PC-3 (cell line): ENCODE data around the gene INPP5K. TPM values are rescaled to one million over a fixed set of nuclear protein-coding genes. Genes with fewer than 3 reads are reported as not detected.
A peak's percentile ranks its signal among the peaks of the same experiment; 100 is the strongest.

ENCODE experiments used
- ATAC-seq: fragments of 200-7000 bp; cut with Tn5 transposase; 2 replicates; pipeline ENCODE4 v1.9.1; 2020; ENCODE audit warnings: mild to moderate bottlenecking, moderate library complexity
- BruUV-seq: library from RNA; stranded (reverse); fragments of 400-500 nt; replicated peaks from 2 replicates; lab custom pipeline; 2021; lab: Mats Ljungman, UMichigan
- CTCF ChIA-PET: fragments of 300-600 bp; sonication (Branson Sonifier 250); formaldehyde crosslinking; loops from one replicate; lab custom pipeline; 2022; ENCODE audit warnings: antibody characterized with exemption; lab: Charles Lee
- POLR2A ChIA-PET: fragments of 300-600 bp; sonication (Branson Sonifier 250); formaldehyde crosslinking; loops from one replicate; lab custom pipeline; 2022; ENCODE audit warnings: antibody characterized with exemption; ENCODE audit not compliant: unreplicated experiment; lab: Charles Lee
- DNase-seq: peaks from one replicate; pipeline ENCODE4 v3.0.0-alpha.2; 2015
- H2AFZ ChIP-seq: fragments of 300-600 bp; sonication (generic); 2 replicates; pipeline ENCODE4 v1.6.0; 2016; ENCODE audit warnings: antibody characterized with exemption, low read length
- H3F3A ChIP-seq: fragments of 300-600 bp; sonication (generic); one replicate; pipeline ENCODE4 v1.6.0; 2017; ENCODE audit warnings: antibody characterized with exemption, low read length, control low read depth, mild to moderate bottlenecking; ENCODE audit not compliant: unreplicated experiment
- H3K27ac ChIP-seq: fragments of 300-600 bp; sonication (generic); 2 replicates; pipeline ENCODE4 v1.5.1; 2016; ENCODE audit warnings: mild to moderate bottlenecking, low read length
- H3K27me3 ChIP-seq: fragments of 300-600 bp; sonication (generic); 2 replicates; pipeline ENCODE4 v1.6.1; 2016; ENCODE audit warnings: low read length, mixed read lengths
- H3K36me3 ChIP-seq: fragments of 300-600 bp; sonication (generic); 2 replicates; pipeline ENCODE4 v1.6.1; 2016; ENCODE audit warnings: low read depth, mixed run types, low read length, mixed read lengths
- H3K4me1 ChIP-seq: fragments of 300-600 bp; sonication (generic); 2 replicates; pipeline ENCODE4 v1.5.1; 2016; ENCODE audit warnings: low read length; ENCODE audit not compliant: insufficient read depth
- H3K4me2 ChIP-seq: fragments of 300-600 bp; sonication (generic); 2 replicates; pipeline ENCODE4 v1.6.0; 2016; ENCODE audit warnings: low read length
- H3K4me3 ChIP-seq: fragments of 300-600 bp; sonication (generic); 2 replicates; pipeline ENCODE4 v1.5.1; 2016; ENCODE audit warnings: mild to moderate bottlenecking, low read length, mixed read lengths
- H3K79me2 ChIP-seq: fragments of 300-600 bp; sonication (generic); 2 replicates; pipeline ENCODE4 v1.6.1; 2017; ENCODE audit warnings: low read length, mixed read lengths
- H3K9ac ChIP-seq: fragments of 300-600 bp; sonication (generic); 2 replicates; pipeline ENCODE4 v1.6.0; 2016; ENCODE audit warnings: mild to moderate bottlenecking, low read length
- H3K9me2 ChIP-seq: fragments of 300-600 bp; sonication (generic); replicated peaks from 2 replicates; pipeline ENCODE4 v1.6.1; 2016; ENCODE audit warnings: mixed run types, low read length, mixed read lengths
- H3K9me3 ChIP-seq: fragments of 300-600 bp; sonication (generic); 2 replicates; pipeline ENCODE4 v1.6.1; 2016; ENCODE audit warnings: low read length, mixed read lengths
- H4K20me1 ChIP-seq: fragments of 300-600 bp; sonication (generic); 2 replicates; pipeline ENCODE4 v1.6.1; 2016; ENCODE audit warnings: low read length, mixed read lengths
- EZH2 ChIP-seq: fragments of 300-600 bp; sonication (generic); IDR thresholded peaks from one replicate; pipeline ENCODE4 v1.6.1; 2017; ENCODE audit warnings: antibody characterized with exemption, mild to moderate bottlenecking, low read length; ENCODE audit not compliant: unreplicated experiment
- EZH2phosphoT487 ChIP-seq: fragments of 300-600 bp; sonication (generic); IDR thresholded peaks from 2 replicates; pipeline ENCODE4 v1.6.1; 2018; ENCODE audit warnings: mild to moderate bottlenecking, antibody characterized with exemption, low read length, borderline replicate concordance
- intact Hi-C: fragments of 100-400 bp; cut with micrococcal nuclease; formaldehyde crosslinking; loops from 2 replicates; pipeline ENCODE4 v1.9.0; 2023
- total RNA-seq: library from RNA; depleted of rRNA; stranded (reverse); fragments of >200 nt; gene quantifications from 2 replicates; pipeline ENCODE4 v1.2.3, GENCODE V29; 2014
- TF ChIP-seq, protein P1 (sequence below): fragments of 300-600 bp; sonication (generic); conservative IDR thresholded peaks from 2 replicates; pipeline ENCODE4 v1.5.1; 2017; ENCODE audit warnings: antibody characterized with exemption, low read depth, mild to moderate bottlenecking, low read length

The INPP5K gene
- total RNA-seq, 1 experiment from 2014 or later: 52.6 TPM

DNA sequence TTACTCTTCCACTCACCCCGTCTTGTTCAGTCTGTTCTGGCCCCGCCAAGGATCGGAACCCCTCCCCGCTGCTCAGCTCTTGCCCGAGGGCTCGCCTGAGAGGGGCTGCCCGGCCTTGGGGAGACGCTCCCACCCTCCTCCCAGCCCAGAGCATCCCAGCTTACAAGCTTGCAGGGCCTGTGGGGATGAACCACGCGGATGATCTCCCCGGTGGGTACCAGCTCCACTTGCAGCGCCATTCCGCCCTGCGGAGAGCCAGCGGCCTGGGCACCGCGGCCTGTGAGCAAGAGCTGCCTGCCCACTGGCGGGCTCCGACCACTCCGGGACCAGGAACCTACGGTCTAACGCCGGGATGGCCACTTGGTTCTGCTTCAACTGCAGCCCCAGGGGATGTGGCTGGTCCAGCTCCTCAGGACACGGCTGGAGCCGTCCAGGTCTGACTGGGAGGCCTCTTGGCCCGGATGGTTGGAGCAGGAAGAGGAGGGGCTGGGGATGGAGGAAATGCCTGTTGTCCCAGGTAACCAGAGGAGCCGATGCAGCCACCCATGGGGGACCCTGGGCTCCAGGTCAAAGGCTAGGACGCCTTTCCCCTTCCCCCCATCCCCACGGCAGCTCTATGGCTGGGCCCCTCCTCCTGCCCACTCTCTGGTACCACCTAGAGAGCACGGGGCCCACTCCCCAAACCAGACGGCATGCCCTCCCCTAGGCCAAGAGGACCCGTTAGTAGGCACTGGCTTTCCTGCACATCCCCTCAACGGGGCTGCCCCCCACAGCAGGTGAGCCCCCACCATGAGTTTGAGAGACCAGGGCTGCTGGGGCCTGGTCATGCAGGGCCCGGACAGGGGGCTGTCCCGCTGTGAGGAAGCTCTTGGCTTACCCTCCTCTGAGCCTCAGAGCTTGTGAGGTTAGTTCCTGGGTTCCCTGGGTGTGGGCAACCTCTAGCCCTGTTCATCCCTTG, 23.9 kb downstream of the INPP5K start, which contains the start of gene MYO1C:
MYO1C (minus strand) TSS at position 438 of the 958 bp plus-strand sequence; CDS start at position 239, 199 bp downstream.
- peak within 1 kb of the TSS; percentile 32 for H3K27ac ChIP-seq
- H3K9ac ChIP-seq: peak within 1 kb of the TSS; percentile 83
- H3K79me2 ChIP-seq: peaks cover 35% of the 10 kb centered on the region
- no peaks in the 10 kb centered on the region for H3K9me3 ChIP-seq
- H3F3A ChIP-seq: no peaks in the 10 kb centered on the region
- peak within 1 kb of the TSS; percentile 90 for H2AFZ ChIP-seq
- H3K27me3 ChIP-seq: no peaks in the 10 kb centered on the region
- no peaks in the 10 kb centered on the region for H4K20me1 ChIP-seq
- TF ChIP-seq, protein P1, sequence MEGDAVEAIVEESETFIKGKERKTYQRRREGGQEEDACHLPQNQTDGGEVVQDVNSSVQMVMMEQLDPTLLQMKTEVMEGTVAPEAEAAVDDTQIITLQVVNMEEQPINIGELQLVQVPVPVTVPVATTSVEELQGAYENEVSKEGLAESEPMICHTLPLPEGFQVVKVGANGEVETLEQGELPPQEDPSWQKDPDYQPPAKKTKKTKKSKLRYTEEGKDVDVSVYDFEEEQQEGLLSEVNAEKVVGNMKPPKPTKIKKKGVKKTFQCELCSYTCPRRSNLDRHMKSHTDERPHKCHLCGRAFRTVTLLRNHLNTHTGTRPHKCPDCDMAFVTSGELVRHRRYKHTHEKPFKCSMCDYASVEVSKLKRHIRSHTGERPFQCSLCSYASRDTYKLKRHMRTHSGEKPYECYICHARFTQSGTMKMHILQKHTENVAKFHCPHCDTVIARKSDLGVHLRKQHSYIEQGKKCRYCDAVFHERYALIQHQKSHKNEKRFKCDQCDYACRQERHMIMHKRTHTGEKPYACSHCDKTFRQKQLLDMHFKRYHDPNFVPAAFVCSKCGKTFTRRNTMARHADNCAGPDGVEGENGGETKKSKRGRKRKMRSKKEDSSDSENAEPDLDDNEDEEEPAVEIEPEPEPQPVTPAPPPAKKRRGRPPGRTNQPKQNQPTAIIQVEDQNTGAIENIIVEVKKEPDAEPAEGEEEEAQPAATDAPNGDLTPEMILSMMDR: no peak
- TF ChIP-seq EZH2: no peak
- no peak for TF ChIP-seq EZH2phosphoT487
- no peaks in the 10 kb centered on the region for H3K9me2 ChIP-seq
- DNase-seq (peak; percentile 47), ATAC-seq (peak; percentile 33)
- H3K4me1 ChIP-seq: peaks cover 11% of the 10 kb centered on the region; the same call in 1 of the 2 replicates
- ChIA-PET CTCF (interaction anchor here (1.1 to 1.2 kb wide), 2 partner anchors 23 to 24 kb away, joined by 3 read pairs; partner anchors contain the start of gene INPP5K), POLR2A (interaction anchor here (0.6 kb wide), 1 partner anchor 129 kb away, joined by 3 read pairs; no protein-coding TSS in a partner anchor)
- H3K4me2 ChIP-seq: peak within 1 kb of the TSS; percentile 90
- peak within 1 kb of the TSS; percentile 97 for H3K4me3 ChIP-seq
- no peaks in the 10 kb centered on the region for H3K36me3 ChIP-seq
- intact Hi-C loops: loop anchor here (2.0 kb wide), 1 partner anchor 24 kb away; the partner anchor contains the start of gene INPP5K
- BruUV-seq: TSS peak; percentile 47

DNA sequence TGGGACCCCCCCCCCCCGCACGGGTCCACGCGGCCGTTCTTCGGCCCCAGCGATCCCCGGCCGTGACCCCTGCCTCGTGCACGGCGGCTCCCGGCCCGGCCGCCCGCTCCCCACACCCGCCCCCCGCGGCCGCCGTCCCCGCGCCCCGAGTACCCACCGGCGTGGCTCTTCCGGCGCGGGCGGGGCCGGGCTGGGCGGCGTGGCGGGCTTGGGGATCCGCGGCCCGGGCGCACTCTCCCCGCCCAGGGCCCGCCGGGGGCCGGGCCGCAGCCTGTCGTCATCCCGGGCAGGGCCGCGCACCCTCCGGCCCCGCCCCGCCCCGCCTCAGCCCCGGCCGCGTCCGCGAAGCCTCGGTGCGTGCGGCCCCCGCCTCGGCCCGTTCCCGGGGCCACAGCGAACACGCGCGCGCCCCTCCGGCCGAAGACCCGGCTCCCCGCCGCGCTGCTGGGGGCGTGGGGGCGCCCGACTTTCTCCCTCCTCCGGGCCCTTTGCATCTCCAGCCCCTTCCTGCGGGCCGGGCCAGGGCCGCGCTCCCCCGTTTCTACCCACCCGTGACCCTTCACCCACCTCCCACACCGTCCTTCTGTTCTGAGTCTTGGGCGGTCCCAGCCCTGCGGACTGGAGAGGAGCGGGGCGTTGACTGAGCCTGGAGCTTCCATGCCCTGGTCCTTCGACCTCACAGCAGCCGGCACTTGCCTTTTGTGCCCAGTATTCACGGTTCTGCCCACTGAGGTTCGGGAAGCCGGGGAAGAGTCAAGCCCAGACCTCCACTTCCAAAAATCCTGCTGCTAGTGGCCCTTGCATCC, 24.8 kb downstream of the INPP5K start:
- H3K4me2 ChIP-seq: peak overlapping the region; percentile 90
- H3K9me2 ChIP-seq: no peaks in the 10 kb centered on the region
- H3F3A ChIP-seq: no peaks in the 10 kb centered on the region
- H4K20me1 ChIP-seq: no peaks in the 10 kb centered on the region
- ChIA-PET POLR2A (interaction anchor here (0.6 kb wide), 1 partner anchor 128 kb away, joined by 3 read pairs; no protein-coding TSS in a partner anchor), CTCF (interaction anchor here (1.2 kb wide), 1 partner anchor 25 kb away, joined by 3 read pairs; the partner anchor contains the start of gene INPP5K)
- TSS peak; percentile 55 for BruUV-seq
- no peaks in the 10 kb centered on the region for H3K9me3 ChIP-seq
- H3K4me3 ChIP-seq: peak overlapping the region; percentile 97
- intact Hi-C loops: loop anchor here (2.0 kb wide), 1 partner anchor 25 kb away; the partner anchor contains the start of gene INPP5K
- peaks cover 35% of the 10 kb centered on the region for H3K79me2 ChIP-seq
- H2AFZ ChIP-seq: peak overlapping the region; percentile 90
- no peaks in the 10 kb centered on the region for H3K36me3 ChIP-seq
- H3K9ac ChIP-seq: peak overlapping the region; percentile 83
- ATAC-seq (peak; percentile 66), DNase-seq (peak; percentile 52)
- TF ChIP-seq EZH2phosphoT487: no peak
- TF ChIP-seq, protein P1: no peak
- no peak for TF ChIP-seq EZH2
- H3K4me1 ChIP-seq: peaks cover 11% of the 10 kb centered on the region; the same call in 1 of the 2 replicates
- H3K27ac ChIP-seq: peak overlapping the region; percentile 32
- H3K27me3 ChIP-seq: no peaks in the 10 kb centered on the region
